Left kidney (tissue), 2 donors: ENCODE results near the gene LEF1. TPM values are rescaled to one million over a fixed set of nuclear protein-coding genes. Genes with fewer than 3 reads are reported as not detected.

Experiments used
- DNase-seq: peaks from one replicate; pipeline ENCODE4 v3.0.0-alpha.2; 2013
- polyA plus RNA-seq: library from polyadenylated mRNA; unstranded; fragments of 120-200 nt; gene quantifications from one replicate; pipeline ENCODE4 v1.2.1, GENCODE V29; 2013; ENCODE audit not compliant: insufficient read length

The LEF1 gene
- polyA plus RNA-seq, 1 donor = 83.2 TPM

GRCh38 chr4:108180513-108180912, 11.8 kb upstream of the LEF1 start:
- DNase-seq = no peak

- no peak for DNase-seq
These were observed 7.2 kb upstream of the LEF1 start for GRCh38 chr4:108175966-108176365.

- no peak for DNase-seq
These were observed 6.1 kb upstream of the LEF1 start for GRCh38 chr4:108174856-108175255.

- DNase-seq = no peak
These were observed 4.9 kb upstream of the LEF1 start for GRCh38 chr4:108173599-108174057.

GRCh38 chr4:108172753-108173598, 4.2 kb upstream of the LEF1 start:
- DNase-seq = peak; percentile 82

- peak; percentile 49 for DNase-seq
These were observed 3.6 kb upstream of the LEF1 start for GRCh38 chr4:108172231-108172752.

GRCh38 chr4:108171339-108172230, 2.9 kb upstream of the LEF1 start:
- DNase-seq = peak; percentile 37

- DNase-seq = no peak
These were observed 2.1 kb upstream of the LEF1 start for GRCh38 chr4:108170631-108171338.

- DNase-seq = no peak
These were observed 932 bp upstream of the LEF1 start for GRCh38 chr4:108169664-108170063.

- DNase-seq = no peak
These were observed 517 bp downstream of the LEF1 start for GRCh38 chr4:108168160-108168670.

- DNase-seq = peak; percentile 53
These were observed 2.1 kb downstream of the LEF1 start for GRCh38 chr4:108166441-108167315.

GRCh38 chr4:108166038-108166437, 2.7 kb downstream of the LEF1 start:
- no peak for DNase-seq

GRCh38 chr4:108165586-108165985, 3.1 kb downstream of the LEF1 start:
- DNase-seq = no peak

- no peak for DNase-seq
These were observed 5.4 kb downstream of the LEF1 start for GRCh38 chr4:108163351-108163750.

GRCh38 chr4:108160741-108161352, 7.9 kb downstream of the LEF1 start:
- no peak for DNase-seq

GRCh38 chr4:108159845-108160244, 8.9 kb downstream of the LEF1 start:
- DNase-seq = no peak

GRCh38 chr4:108157655-108158054, 11.1 kb downstream of the LEF1 start:
- no peak for DNase-seq

- no peak for DNase-seq
These were observed 12.3 kb downstream of the LEF1 start for GRCh38 chr4:108156391-108156790.

- DNase-seq = peak; percentile 42
These were observed 13.4 kb downstream of the LEF1 start for GRCh38 chr4:108155373-108155772.

GRCh38 chr4:108152980-108153379, 15.8 kb downstream of the LEF1 start:
- no peak for DNase-seq
